K562 (cell line): ENCODE measurements around the gene LUC7L. TPM values are rescaled to one million over a fixed set of nuclear protein-coding genes. Genes with fewer than 3 reads are reported as not detected.
A peak's percentile ranks its signal among the peaks of the same experiment; 100 is the strongest.

Experiments
- ATAC-seq: fragments of 200-7000 bp; cut with Tn5 transposase; 3 replicates; pipeline ENCODE4 v1.9.1; 2020; ENCODE audit warnings: moderate library complexity
- BruUV-seq: library from RNA; stranded (reverse); fragments of 400-500 nt; replicated peaks from 2 replicates; lab custom pipeline; 2021; lab: Mats Ljungman, UMichigan
- CTCF ChIA-PET: fragments of 300-600 bp; formaldehyde crosslinking; extraction: SDS; loops from one replicate; lab custom pipeline; 2021; ENCODE audit warnings: low intra/inter-chr PET ratio; lab: Yijun Ruan, JAX
- POLR2A ChIA-PET: fragments of 300-600, 350-650 bp; sonication (Branson Sonifier 250); formaldehyde crosslinking; extraction: SDS; loops from one replicate; lab custom pipeline; 2021; ENCODE audit warnings: antibody characterized with exemption, inconsistent platforms; lab: Yijun Ruan, JAX
- DNase-seq, 4 experiments: peaks; one replicate each; pipeline versions ENCODE4 v3.0.0 to v3.0.0-alpha.2; 2011 to 2018; ENCODE audit warnings: low spot score in 3 of 4, mixed read lengths in 3 of 4; ENCODE audit errors: extremely low read depth in 1 of 4
- FAIRE-seq: peaks from 2 replicates; lab custom pipeline; 2011; peaks lifted over from hg19 to GRCh38; lab: Jason Lieb, UNC
- H2AFZ ChIP-seq: 2 replicates; pipeline ENCODE4 v1.6.0; 2011; ENCODE audit warnings: low read depth, low read length, control low read depth, inconsistent platforms
- H3K27ac ChIP-seq: fragments of 200-600 bp; 3 replicates; pipeline ENCODE4 v1.8.0; 2011; ENCODE audit warnings: low read depth, mild to moderate bottlenecking, control low read depth, inconsistent platforms, low read length, moderate library complexity, mixed read lengths; ENCODE audit errors: extremely low read depth
- H3K27me3 ChIP-seq, 2 experiments: fragments of 300-600 bp in 1 of 2; 2 replicates in 1 of 2; 3 replicates in 1 of 2; pipeline versions ENCODE4 v1.6.0 to v1.8.0; 2011; ENCODE audit warnings: inconsistent platforms in 2 of 2, low read length in 2 of 2, mild to moderate bottlenecking in 1 of 2, mixed read lengths in 1 of 2, moderate library complexity in 1 of 2; ENCODE audit not compliant: control insufficient read depth in 2 of 2, insufficient read depth in 2 of 2
- H3K36me3 ChIP-seq: fragments of 300-600 bp; 3 replicates; pipeline ENCODE4 v1.8.0; 2011; ENCODE audit warnings: mild to moderate bottlenecking, low read length, inconsistent platforms; ENCODE audit not compliant: control insufficient read depth, insufficient read depth
- H3K4me1 ChIP-seq, 2 experiments: fragments of 200-600 bp in 1 of 2; replicated peaks in 1 of 2; 2 replicates in 1 of 2; 3 replicates in 1 of 2; pipeline versions ENCODE4 v1.5.1 to v1.8.0; 2011; ENCODE audit warnings: inconsistent platforms in 2 of 2, low read length in 2 of 2, mild to moderate bottlenecking in 1 of 2, mixed read lengths in 1 of 2, moderate library complexity in 1 of 2; ENCODE audit not compliant: control insufficient read depth in 2 of 2, insufficient read depth in 2 of 2
- H3K4me2 ChIP-seq: 2 replicates; pipeline ENCODE4 v1.6.1; 2011; ENCODE audit warnings: low read length, control low read depth, inconsistent platforms, mixed read lengths; ENCODE audit not compliant: insufficient read depth
- H3K4me3 ChIP-seq: fragments of 200-600 bp; sonication (generic), shearing (Covaris generic); 2 replicates; pipeline ENCODE4 v1.5.1; 2016; ENCODE audit warnings: control low read depth, inconsistent platforms
- H3K79me2 ChIP-seq: fragments of 200-600 bp; 3 replicates; pipeline ENCODE4 v1.8.0; 2011; ENCODE audit warnings: low read length, inconsistent platforms; ENCODE audit not compliant: control insufficient read depth, insufficient read depth
- H3K9ac ChIP-seq, 2 experiments: 2 replicates each; pipeline versions ENCODE4 v1.6.0 to v1.6.1; 2011; ENCODE audit warnings: low read depth in 2 of 2, low read length in 2 of 2, control low read depth in 1 of 2, inconsistent platforms in 1 of 2, mild to moderate bottlenecking in 1 of 2, mixed read lengths in 1 of 2; ENCODE audit not compliant: insufficient read depth in 1 of 2
- H3K9me1 ChIP-seq: one replicate; pipeline ENCODE4 v1.6.0; 2011; ENCODE audit warnings: inconsistent platforms, mild to moderate bottlenecking, low read length, moderate library complexity; ENCODE audit not compliant: control insufficient read depth, insufficient read depth
- H3K9me3 ChIP-seq: replicated peaks from 2 replicates; pipeline ENCODE4 v1.5.1; 2011; ENCODE audit warnings: low read depth, low read length, inconsistent platforms; ENCODE audit not compliant: control insufficient read depth, insufficient read depth
- H4K20me1 ChIP-seq: replicated peaks from 2 replicates; pipeline ENCODE4 v1.6.1; 2011; ENCODE audit warnings: low read length, inconsistent platforms, mixed read lengths; ENCODE audit not compliant: control insufficient read depth, insufficient read depth
- CSDE1 ChIP-seq, 2 experiments: fragments of 450-650 bp; IDR thresholded peaks; 2 replicates each; pipeline ENCODE4 v1.6.1; 2016; ENCODE audit warnings: mild to moderate bottlenecking in 1 of 2
- EHMT2 ChIP-seq: fragments of 450-650 bp; IDR thresholded peaks from 2 replicates; pipeline ENCODE4 v1.6.1; 2018; ENCODE audit warnings: antibody characterized with exemption
- STAT5A ChIP-seq: IDR thresholded peaks from 2 replicates; pipeline ENCODE4 v1.6.1; 2012; ENCODE audit warnings: low read length, inconsistent platforms, borderline replicate concordance
- TRIM25 ChIP-seq: fragments of 450-650 bp; IDR thresholded peaks from 2 replicates; pipeline ENCODE4 v1.7.0; 2016; ENCODE audit warnings: borderline replicate concordance
- XRCC5 ChIP-seq: fragments of 200-400 bp; formaldehyde crosslinking; IDR thresholded peaks from 2 replicates; pipeline ENCODE4 v1.6.1; 2017; ENCODE audit warnings: low read depth, mild to moderate bottlenecking, low read length
- ZNF398 ChIP-seq: fragments of 250-450 bp; sonication (Bioruptor Pico); IDR thresholded peaks from 2 replicates; pipeline ENCODE4 v1.8.0; 2021; ENCODE audit warnings: moderate library complexity, mild to moderate bottlenecking, inconsistent platforms
- WGBS: fragments of 100-300 bp; shearing (Covaris generic); methylation state at CpG from one replicate; pipeline ENCODE4 v1.1.6; 2016; ENCODE audit warnings: low coverage, mixed read lengths; ENCODE audit not compliant: insufficient coverage; ENCODE audit errors: missing lambda C conversion rate; 5-methylcytosine and 5-hydroxymethylcytosine counted together
- in situ Hi-C: fragments of 300-500 bp; cut with MboI; formaldehyde crosslinking; loops from 4 replicates; pipeline ENCODE4 v1.15.0; 2018; ENCODE audit warnings: inconsistent platforms, mixed read lengths
- intact Hi-C: fragments of 100-400 bp; cut with micrococcal nuclease; formaldehyde crosslinking; loops from 2 replicates; pipeline ENCODE4 v1.14.2; 2022
- polyA plus RNA-seq, 8 experiments: library from polyadenylated mRNA; depleted of rRNA in 4 of 8; stranded (reverse) in 5 of 8; unstranded in 3 of 8; fragments of >200 nt; fragmentation: Nextera tagmentation in 2 of 8; fragmentation: Illumina TruSeq in 1 of 8; extraction: Ambion mirVana in 2 of 8; extraction: Trizol in 1 of 8; gene quantifications; 2 replicates each; pipeline versions ENCODE4 v1.2.1 to v1.2.3, GENCODE V29; 2011 to 2014; ENCODE audit warnings: inconsistent platforms in 1 of 8, missing spikeins in 1 of 8
- total RNA-seq, 7 experiments: library from RNA; depleted of rRNA in 6 of 7; stranded (reverse); fragments of >200 nt in 6 of 7; fragmentation: Illumina TruSeq in 2 of 7; extraction: Trizol in 2 of 7; gene quantifications; 2 replicates each; pipeline versions ENCODE4 v1.2.1 to v1.2.3, GENCODE V29; 2011 to 2021; ENCODE audit warnings: low replicate concordance in 1 of 7
- TF ChIP-seq, protein P1 (sequence below): fragments of 250-450 bp; sonication (Bioruptor Pico); IDR thresholded peaks from 2 replicates; pipeline ENCODE4 v1.8.0; 2022; ENCODE audit warnings: moderate library complexity, mild to moderate bottlenecking, inconsistent platforms
- TF ChIP-seq, protein P2 (sequence below): sonication (generic); formaldehyde crosslinking; IDR thresholded peaks from 2 replicates; pipeline ENCODE4 v1.8.0; 2023; ENCODE audit warnings: missing genetic modification reagents, mild to moderate bottlenecking, borderline replicate concordance
- TF ChIP-seq, protein P3 (sequence below): fragments of 250-450 bp; sonication (Bioruptor Pico); IDR thresholded peaks from 2 replicates; pipeline ENCODE4 v1.5.0; 2020; ENCODE audit warnings: mild to moderate bottlenecking

Gene LUC7L
- total and polyA plus RNA-seq, 9 of the 15 experiments (the other 6 are each of a cell fraction or from before 2014, with no cell fraction given), result 1.7 to 93.3 (median 59.5) TPM

GRCh38 chr16:168424-168823 is 60.8 kb downstream of the LUC7L start (continued):
- TF ChIP-seq, protein P1, sequence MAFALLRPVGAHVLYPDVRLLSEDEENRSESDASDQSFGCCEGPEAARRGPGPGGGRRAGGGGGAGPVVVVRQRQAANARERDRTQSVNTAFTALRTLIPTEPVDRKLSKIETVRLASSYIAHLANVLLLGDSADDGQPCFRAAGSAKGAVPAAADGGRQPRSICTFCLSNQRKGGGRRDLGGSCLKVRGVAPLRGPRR (CRISPR knock-in tag), result no peak
- TF ChIP-seq ZNF398 (CRISPR knock-in tag) (no peak), XRCC5 (no peak)

DNA sequence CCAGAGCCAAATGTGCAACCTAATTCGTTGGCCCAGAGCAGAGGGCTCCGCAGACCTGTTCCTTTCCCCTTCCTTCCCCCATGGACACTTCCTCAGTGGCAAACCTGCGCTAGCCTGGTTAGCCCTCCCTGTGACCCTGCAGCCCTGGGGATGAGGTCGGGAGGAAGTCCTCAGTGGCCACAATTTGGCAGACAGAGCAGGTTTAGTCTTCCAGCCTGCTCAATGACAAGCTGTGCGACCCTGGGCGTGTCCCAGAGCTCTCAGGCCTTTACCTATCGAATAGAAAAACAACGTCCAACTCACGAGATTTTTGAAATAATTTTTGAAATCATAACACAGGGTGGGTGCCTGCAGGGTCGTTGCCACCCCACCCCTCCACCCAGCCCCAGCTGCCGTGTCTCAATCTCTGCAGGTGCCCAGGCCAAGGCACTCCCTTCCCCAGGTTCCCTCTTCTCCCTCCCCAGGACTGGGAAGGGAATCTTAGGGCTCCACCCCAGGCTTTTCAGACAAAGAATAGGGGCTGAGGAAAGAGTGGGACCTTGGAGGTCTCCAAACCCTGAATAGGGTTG is 62.0 kb downstream of the LUC7L start:
- POLR2A ChIA-PET, result no interaction called here
- Histone ChIP-seq H3K4me1 (peaks cover 10 to 68% of the 10 kb centered on the region in 2 experiments; a peak in 4 of 5 replicates), H3K9me3 (no peaks in the 10 kb centered on the region), H3K27me3 (no peaks in the 10 kb centered on the region), H3K36me3 (no peaks in the 10 kb centered on the region), H4K20me1 (no peaks in the 10 kb centered on the region), H3K9me1 (no peaks in the 10 kb centered on the region), H3K9ac (peak overlapping the region in 1 of 2 experiments; percentile 86; a peak in 2 of 4 replicates), H2AFZ (no peak overlapping the region), H3K4me3 (no peak overlapping the region), H3K4me2 (no peak overlapping the region), H3K79me2 (no peaks in the 10 kb centered on the region), H3K27ac (no peak overlapping the region)
- no TSS peak for BruUV-seq
- CTCF ChIA-PET, result no interaction called here
- WGBS, result 40% methylated on average over 11 of the region's 11 CpGs
- ATAC-seq, result no peak
- in situ Hi-C loops, result no loop called here
- no peak for FAIRE-seq
- DNase-seq, result no peak
- intact Hi-C loops, result no loop called here
- TF ChIP-seq STAT5A (no peak), EHMT2 (no peak), CSDE1 (IDR thresholded peaks at IDR 0.05) (no peak), TRIM25 (no peak)
- TF ChIP-seq, protein P2, sequence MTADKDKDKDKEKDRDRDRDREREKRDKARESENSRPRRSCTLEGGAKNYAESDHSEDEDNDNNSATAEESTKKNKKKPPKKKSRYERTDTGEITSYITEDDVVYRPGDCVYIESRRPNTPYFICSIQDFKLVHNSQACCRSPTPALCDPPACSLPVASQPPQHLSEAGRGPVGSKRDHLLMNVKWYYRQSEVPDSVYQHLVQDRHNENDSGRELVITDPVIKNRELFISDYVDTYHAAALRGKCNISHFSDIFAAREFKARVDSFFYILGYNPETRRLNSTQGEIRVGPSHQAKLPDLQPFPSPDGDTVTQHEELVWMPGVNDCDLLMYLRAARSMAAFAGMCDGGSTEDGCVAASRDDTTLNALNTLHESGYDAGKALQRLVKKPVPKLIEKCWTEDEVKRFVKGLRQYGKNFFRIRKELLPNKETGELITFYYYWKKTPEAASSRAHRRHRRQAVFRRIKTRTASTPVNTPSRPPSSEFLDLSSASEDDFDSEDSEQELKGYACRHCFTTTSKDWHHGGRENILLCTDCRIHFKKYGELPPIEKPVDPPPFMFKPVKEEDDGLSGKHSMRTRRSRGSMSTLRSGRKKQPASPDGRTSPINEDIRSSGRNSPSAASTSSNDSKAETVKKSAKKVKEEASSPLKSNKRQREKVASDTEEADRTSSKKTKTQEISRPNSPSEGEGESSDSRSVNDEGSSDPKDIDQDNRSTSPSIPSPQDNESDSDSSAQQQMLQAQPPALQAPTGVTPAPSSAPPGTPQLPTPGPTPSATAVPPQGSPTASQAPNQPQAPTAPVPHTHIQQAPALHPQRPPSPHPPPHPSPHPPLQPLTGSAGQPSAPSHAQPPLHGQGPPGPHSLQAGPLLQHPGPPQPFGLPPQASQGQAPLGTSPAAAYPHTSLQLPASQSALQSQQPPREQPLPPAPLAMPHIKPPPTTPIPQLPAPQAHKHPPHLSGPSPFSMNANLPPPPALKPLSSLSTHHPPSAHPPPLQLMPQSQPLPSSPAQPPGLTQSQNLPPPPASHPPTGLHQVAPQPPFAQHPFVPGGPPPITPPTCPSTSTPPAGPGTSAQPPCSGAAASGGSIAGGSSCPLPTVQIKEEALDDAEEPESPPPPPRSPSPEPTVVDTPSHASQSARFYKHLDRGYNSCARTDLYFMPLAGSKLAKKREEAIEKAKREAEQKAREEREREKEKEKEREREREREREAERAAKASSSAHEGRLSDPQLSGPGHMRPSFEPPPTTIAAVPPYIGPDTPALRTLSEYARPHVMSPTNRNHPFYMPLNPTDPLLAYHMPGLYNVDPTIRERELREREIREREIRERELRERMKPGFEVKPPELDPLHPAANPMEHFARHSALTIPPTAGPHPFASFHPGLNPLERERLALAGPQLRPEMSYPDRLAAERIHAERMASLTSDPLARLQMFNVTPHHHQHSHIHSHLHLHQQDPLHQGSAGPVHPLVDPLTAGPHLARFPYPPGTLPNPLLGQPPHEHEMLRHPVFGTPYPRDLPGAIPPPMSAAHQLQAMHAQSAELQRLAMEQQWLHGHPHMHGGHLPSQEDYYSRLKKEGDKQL (CRISPR knock-in tag), result no peak
- TF ChIP-seq, protein P3, sequence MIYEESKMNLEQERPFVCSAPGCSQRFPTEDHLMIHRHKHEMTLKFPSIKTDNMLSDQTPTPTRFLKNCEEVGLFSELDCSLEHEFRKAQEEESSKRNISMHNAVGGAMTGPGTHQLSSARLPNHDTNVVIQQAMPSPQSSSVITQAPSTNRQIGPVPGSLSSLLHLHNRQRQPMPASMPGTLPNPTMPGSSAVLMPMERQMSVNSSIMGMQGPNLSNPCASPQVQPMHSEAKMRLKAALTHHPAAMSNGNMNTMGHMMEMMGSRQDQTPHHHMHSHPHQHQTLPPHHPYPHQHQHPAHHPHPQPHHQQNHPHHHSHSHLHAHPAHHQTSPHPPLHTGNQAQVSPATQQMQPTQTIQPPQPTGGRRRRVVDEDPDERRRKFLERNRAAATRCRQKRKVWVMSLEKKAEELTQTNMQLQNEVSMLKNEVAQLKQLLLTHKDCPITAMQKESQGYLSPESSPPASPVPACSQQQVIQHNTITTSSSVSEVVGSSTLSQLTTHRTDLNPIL (CRISPR knock-in tag), result no peak
